Coronary artery (tissue), 2 donors: ENCODE data around the gene GALK1.
"Not testable (repeated sequence)": the region's sequence is repeated elsewhere in the genome, so short reads cannot be mapped to it uniquely, and the experiment has no call there.

Source experiments
- DNase-seq: peaks from one replicate; pipeline ENCODE4 v3.0.0-alpha.2; 2017; ENCODE audit warnings: low spot score
- H3K27ac ChIP-seq, 2 donors: fragments of 200-600 bp; sonication (generic); one replicate each; pipeline ENCODE4 v1.5.1; 2016 to 2019
- H3K4me3 ChIP-seq: fragments of 200-600 bp; sonication (generic); 2 replicates; pipeline ENCODE4 v1.5.1; 2016; ENCODE audit warnings: mild to moderate bottlenecking, moderate library complexity
- TF ChIP-seq, protein P1 (sequence below): fragments of 200-600 bp; sonication (generic); IDR thresholded peaks from one replicate; pipeline ENCODE4 v1.5.1; 2019; ENCODE audit warnings: antibody characterized with exemption

GALK1 gene

DNA sequence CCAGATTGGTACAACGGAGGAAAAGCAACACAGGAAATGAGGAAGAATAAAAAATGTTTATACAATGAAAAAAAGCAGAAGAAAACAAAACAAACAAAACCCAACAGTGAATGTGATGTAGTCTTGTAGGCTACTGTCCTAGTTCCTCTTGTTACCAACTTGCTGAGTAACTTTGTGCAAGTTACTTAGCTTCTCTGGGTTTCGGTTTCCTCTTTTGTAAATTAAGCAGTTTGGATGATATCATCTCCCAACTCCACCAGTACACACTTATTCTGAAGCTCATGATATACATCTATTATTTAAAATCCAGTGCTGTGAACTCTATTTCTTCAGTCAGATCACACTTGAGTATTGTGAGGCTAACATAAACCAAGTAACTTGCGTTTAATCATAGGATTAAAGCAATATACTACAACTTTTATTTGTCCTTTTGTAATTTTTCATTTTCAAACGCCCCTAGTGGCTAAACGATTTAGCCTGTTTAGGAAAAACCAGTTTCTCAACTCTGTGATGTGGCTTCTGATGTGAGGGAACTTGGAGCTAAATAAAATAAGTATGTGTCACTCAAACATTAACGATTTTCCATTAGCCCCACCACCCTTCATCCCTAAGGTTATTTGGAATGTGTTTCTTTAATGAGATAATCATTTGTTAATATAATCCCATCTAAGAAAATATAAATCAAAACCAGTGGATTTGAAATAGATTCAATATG is 18.2 kb upstream of the GALK1 start:
- TF ChIP-seq, protein P1, sequence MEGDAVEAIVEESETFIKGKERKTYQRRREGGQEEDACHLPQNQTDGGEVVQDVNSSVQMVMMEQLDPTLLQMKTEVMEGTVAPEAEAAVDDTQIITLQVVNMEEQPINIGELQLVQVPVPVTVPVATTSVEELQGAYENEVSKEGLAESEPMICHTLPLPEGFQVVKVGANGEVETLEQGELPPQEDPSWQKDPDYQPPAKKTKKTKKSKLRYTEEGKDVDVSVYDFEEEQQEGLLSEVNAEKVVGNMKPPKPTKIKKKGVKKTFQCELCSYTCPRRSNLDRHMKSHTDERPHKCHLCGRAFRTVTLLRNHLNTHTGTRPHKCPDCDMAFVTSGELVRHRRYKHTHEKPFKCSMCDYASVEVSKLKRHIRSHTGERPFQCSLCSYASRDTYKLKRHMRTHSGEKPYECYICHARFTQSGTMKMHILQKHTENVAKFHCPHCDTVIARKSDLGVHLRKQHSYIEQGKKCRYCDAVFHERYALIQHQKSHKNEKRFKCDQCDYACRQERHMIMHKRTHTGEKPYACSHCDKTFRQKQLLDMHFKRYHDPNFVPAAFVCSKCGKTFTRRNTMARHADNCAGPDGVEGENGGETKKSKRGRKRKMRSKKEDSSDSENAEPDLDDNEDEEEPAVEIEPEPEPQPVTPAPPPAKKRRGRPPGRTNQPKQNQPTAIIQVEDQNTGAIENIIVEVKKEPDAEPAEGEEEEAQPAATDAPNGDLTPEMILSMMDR, result peak; percentile 56
- Histone ChIP-seq H3K4me3 (peak overlapping the region; percentile 1), H3K27ac (peak overlapping the region; percentile 98 to 99)
- DNase-seq, result no peak

GRCh38 chr17:75779987-75780889 is 15.2 kb upstream of the GALK1 start:
- peak overlapping the region; percentile 54 to 98 for H3K27ac ChIP-seq

GRCh38 chr17:75779250-75779986 is 14.4 kb upstream of the GALK1 start:
- DNase-seq, result peak; percentile 99
- TF ChIP-seq, protein P1, result no peak
- Histone ChIP-seq H3K27ac (peak overlapping the region; percentile 98 to 99), H3K4me3 (peak overlapping the region; percentile 92)

More at GRCh38 chr17:75779987-75780889, 15.2 kb upstream of the GALK1 start:
- TF ChIP-seq, protein P1, result no peak
- DNase-seq, result no peak
- no peak overlapping the region for H3K4me3 ChIP-seq

- TF ChIP-seq, protein P1, result peak; percentile 35
- Histone ChIP-seq H3K4me3 (peak overlapping the region; percentile 92), H3K27ac (peak overlapping the region; percentile 98 to 99)
- no peak for DNase-seq
Measured at GRCh38 chr17:75778861-75779249, 13.9 kb upstream of the GALK1 start.

DNA sequence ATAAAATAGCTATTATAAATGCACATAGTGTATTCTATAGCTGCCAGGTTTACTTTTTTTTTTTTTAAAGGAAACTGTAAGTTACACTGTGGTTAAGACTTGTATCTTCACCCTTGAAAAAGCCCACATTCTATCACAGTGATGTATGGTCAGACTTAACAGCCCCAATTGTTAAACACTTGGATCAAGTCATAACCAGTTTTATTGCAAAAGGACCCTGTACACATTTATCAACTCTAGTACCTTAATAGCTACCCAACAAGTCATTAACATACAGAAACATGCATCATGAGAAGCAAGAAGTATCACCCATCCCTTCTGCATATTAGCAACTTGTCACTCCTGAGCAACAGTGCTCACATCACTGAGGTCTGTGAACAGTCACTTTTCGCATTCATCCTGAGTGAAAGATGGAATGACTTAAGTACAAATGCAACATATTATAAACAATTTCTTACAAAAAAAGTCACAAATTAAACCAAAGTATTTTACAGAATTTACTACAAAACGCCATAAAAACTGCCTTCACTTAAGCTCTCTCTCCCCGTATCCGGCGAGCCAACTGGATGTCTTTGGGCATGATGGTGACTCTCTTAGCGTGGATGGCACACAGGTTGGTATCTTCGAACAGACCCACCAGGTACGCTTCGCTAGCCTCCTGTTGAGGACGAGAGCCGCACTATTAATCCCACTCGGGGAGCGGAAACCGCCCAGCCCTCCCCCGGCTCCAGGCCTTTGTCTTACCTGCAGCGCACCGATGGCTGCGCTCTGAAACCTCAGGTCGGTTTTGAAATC is 13.3 kb upstream of the GALK1 start:
- DNase-seq, result not testable (repeated sequence)
- H3K27ac ChIP-seq, result peak overlapping the region; percentile 98 to 99
- H3K4me3 ChIP-seq, result peak overlapping the region; percentile 92

- H3K27ac ChIP-seq, result peak overlapping the region in 1 of 2 donors; percentile 52
- H3K4me3 ChIP-seq, result peak overlapping the region; percentile 92
- TF ChIP-seq, protein P1, result no peak
- DNase-seq, result no peak
Measured at GRCh38 chr17:75777296-75777922, 12.4 kb upstream of the GALK1 start.
